ENCODE results near the gene LRPPRC. TPM values are rescaled to one million over a fixed set of nuclear protein-coding genes. Genes with fewer than 3 reads are reported as not detected.

Gene LRPPRC
- total RNA-seq, 2 donors from 2014 or later: 117 to 135 TPM

DNA sequence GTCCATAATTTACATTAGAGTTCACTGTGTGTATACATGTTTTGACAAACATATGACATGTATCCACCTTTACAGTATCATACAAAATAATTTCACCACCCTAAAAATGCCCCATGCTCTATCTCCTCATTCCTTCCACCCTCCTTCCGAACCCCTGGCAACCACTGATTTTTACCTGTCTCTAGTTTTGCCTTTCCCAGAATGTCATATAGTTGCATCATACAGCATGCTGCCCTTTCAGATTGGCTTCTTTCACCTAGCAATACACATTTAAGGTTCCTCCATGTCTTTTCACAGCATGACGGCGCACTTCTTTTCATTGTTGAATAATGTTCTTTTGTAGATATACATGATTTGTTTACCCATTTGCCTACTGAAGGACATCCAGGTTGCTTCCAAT lies 10.4 kb downstream of the LRPPRC start:
- TF ChIP-seq, protein P1, sequence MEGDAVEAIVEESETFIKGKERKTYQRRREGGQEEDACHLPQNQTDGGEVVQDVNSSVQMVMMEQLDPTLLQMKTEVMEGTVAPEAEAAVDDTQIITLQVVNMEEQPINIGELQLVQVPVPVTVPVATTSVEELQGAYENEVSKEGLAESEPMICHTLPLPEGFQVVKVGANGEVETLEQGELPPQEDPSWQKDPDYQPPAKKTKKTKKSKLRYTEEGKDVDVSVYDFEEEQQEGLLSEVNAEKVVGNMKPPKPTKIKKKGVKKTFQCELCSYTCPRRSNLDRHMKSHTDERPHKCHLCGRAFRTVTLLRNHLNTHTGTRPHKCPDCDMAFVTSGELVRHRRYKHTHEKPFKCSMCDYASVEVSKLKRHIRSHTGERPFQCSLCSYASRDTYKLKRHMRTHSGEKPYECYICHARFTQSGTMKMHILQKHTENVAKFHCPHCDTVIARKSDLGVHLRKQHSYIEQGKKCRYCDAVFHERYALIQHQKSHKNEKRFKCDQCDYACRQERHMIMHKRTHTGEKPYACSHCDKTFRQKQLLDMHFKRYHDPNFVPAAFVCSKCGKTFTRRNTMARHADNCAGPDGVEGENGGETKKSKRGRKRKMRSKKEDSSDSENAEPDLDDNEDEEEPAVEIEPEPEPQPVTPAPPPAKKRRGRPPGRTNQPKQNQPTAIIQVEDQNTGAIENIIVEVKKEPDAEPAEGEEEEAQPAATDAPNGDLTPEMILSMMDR (conservative IDR thresholded peaks at IDR 0.05): no peak
- H3K27ac Mint-ChIP-seq: peak overlapping the region; percentile 24
- Histone ChIP-seq H3K9ac (ENCODE audit: extremely low read depth, low read length, poor library complexity, severe bottlenecking) (no peak overlapping the region), H3K9me3 (ENCODE audit: control insufficient read depth, low read length) (no peaks in the 10 kb centered on the region), H3K36me3 (ENCODE audit: control insufficient read depth, insufficient read depth, low read length) (peaks cover 62% of the 10 kb centered on the region), H3K27me3 (ENCODE audit: control insufficient read depth, insufficient read depth, low read length, poor library complexity, severe bottlenecking) (no peaks in the 10 kb centered on the region), H3K4me3 (ENCODE audit: low read length) (no peak overlapping the region), H3K27ac (ENCODE audit: low read depth, low read length) (no peak overlapping the region), H3K4me1 (ENCODE audit: control insufficient read depth, insufficient read depth, low read length) (no peaks in the 10 kb centered on the region)
- H3K36me3 Mint-ChIP-seq (ENCODE audit: low read depth): peaks cover 49% of the 10 kb centered on the region
- peaks cover 5% of the 10 kb centered on the region for H3K4me1 Mint-ChIP-seq
- H3K27me3 Mint-ChIP-seq (ENCODE audit: insufficient read depth): no peaks in the 10 kb centered on the region
- H3K9me3 Mint-ChIP-seq: no peaks in the 10 kb centered on the region
- no peak for DNase-seq
- WGBS, 2 experiments (ENCODE audit: insufficient coverage in 1 of 2, insufficient read length in 1 of 2): 98 to 100% methylated on average over 3 of the region's 3 CpGs
- H3K4me3 Mint-ChIP-seq: no peak overlapping the region

DNA sequence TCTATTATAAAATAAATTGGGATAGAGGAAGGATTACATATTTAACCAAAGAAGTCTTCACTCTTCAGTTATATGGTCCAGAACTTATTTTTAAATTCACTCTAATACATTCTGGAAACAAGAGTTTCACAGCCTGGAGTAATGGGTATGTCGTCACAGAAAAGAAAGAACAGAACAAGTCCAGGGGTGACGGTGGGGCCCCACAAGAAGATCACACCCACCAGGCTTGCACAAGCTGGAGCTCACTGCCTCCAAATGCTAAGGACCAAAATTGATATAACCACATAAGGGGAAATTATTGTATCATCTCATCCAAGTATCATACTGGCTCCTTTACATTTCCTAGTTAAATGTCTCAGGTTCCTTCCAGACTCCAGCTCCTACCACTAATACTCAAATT lies 11.3 kb downstream of the LRPPRC start:
- no peaks in the 10 kb centered on the region for H3K27me3 ChIP-seq (ENCODE audit: control insufficient read depth, insufficient read depth, low read length, poor library complexity, severe bottlenecking)
- H3K36me3 ChIP-seq (ENCODE audit: control insufficient read depth, insufficient read depth, low read length): peaks cover 68% of the 10 kb centered on the region
- peak overlapping the region; percentile 36 for H3K27ac Mint-ChIP-seq
- H3K36me3 Mint-ChIP-seq (ENCODE audit: low read depth): peaks cover 50% of the 10 kb centered on the region
- 97% methylated on average over 2 of the region's 2 CpGs; no CpG with 5 or more reads in 1 of the 2 experiments for WGBS, 2 experiments (ENCODE audit: insufficient coverage in 1 of 2, insufficient read length in 1 of 2)
- H3K4me3 Mint-ChIP-seq: no peak overlapping the region
- peaks cover 2% of the 10 kb centered on the region for H3K4me1 Mint-ChIP-seq
- DNase-seq: no peak
- no peak overlapping the region for H3K9ac ChIP-seq (ENCODE audit: extremely low read depth, low read length, poor library complexity, severe bottlenecking)
- H3K9me3 Mint-ChIP-seq: no peaks in the 10 kb centered on the region
- no peaks in the 10 kb centered on the region for H3K9me3 ChIP-seq (ENCODE audit: control insufficient read depth, low read length)
- no peaks in the 10 kb centered on the region for H3K27me3 Mint-ChIP-seq (ENCODE audit: insufficient read depth)
- no peak overlapping the region for H3K4me3 ChIP-seq (ENCODE audit: low read length)
- no peaks in the 10 kb centered on the region for H3K4me1 ChIP-seq (ENCODE audit: control insufficient read depth, insufficient read depth, low read length)
- no peak overlapping the region for H3K27ac ChIP-seq (ENCODE audit: low read depth, low read length)
- TF ChIP-seq, protein P1 (conservative IDR thresholded peaks at IDR 0.05): no peak

DNA sequence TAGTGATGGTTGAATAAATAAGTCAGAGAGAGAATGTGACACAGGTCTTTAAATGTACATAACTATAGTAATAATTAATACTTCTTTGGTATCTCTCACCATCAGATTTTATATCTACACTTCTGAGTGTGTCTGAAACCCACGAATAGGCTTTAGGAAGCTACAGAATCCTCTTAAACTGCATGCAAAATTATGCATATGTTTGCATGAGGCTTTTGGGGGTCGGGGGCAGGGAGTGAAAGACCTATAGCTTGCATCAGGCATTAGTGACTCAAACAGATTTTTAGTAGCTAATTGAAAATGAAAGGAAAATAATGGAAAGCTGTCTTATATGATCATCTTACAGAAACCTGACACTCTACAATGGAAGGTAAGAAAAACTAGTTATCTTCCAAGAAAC lies 14.9 kb downstream of the LRPPRC start:
- TF ChIP-seq, protein P1 (conservative IDR thresholded peaks at IDR 0.05): no peak
- no peak overlapping the region for H3K9ac ChIP-seq (ENCODE audit: extremely low read depth, low read length, poor library complexity, severe bottlenecking)
- 96% methylated on average over 2 of the region's 2 CpGs; no CpG with 5 or more reads in 1 of the 2 experiments for WGBS, 2 experiments (ENCODE audit: insufficient coverage in 1 of 2, insufficient read length in 1 of 2)
- no peak overlapping the region for H3K27ac ChIP-seq (ENCODE audit: low read depth, low read length)
- H3K4me3 Mint-ChIP-seq: no peak overlapping the region
- no peak overlapping the region for H3K27ac Mint-ChIP-seq
- peaks cover 81% of the 10 kb centered on the region for H3K36me3 ChIP-seq (ENCODE audit: control insufficient read depth, insufficient read depth, low read length)
- H3K9me3 ChIP-seq (ENCODE audit: control insufficient read depth, low read length): no peaks in the 10 kb centered on the region
- no peaks in the 10 kb centered on the region for H3K27me3 Mint-ChIP-seq (ENCODE audit: insufficient read depth)
- H3K9me3 Mint-ChIP-seq: no peaks in the 10 kb centered on the region
- no peaks in the 10 kb centered on the region for H3K4me1 ChIP-seq (ENCODE audit: control insufficient read depth, insufficient read depth, low read length)
- DNase-seq: no peak
- H3K27me3 ChIP-seq (ENCODE audit: control insufficient read depth, insufficient read depth, low read length, poor library complexity, severe bottlenecking): no peaks in the 10 kb centered on the region
- H3K4me1 Mint-ChIP-seq: no peaks in the 10 kb centered on the region
- H3K36me3 Mint-ChIP-seq (ENCODE audit: low read depth): peaks cover 53% of the 10 kb centered on the region
- no peak overlapping the region for H3K4me3 ChIP-seq (ENCODE audit: low read length)

Measured in endodermal cell (in vitro differentiated cells).